Measurements from ENCODE around the gene FAM131C. TPM values are rescaled to one million over a fixed set of nuclear protein-coding genes. Genes with fewer than 3 reads are reported as not detected.
"Not testable (repeated sequence)": the region's sequence is repeated elsewhere in the genome, so short reads cannot be mapped to it uniquely, and the experiment has no call there.

FAM131C gene
- total RNA-seq, 2 experiments from 2014 or later = 0.09 to 0.23 TPM

GRCh38 chr1:16054598-16055540, 18.6 kb downstream of the FAM131C start:
- ChIA-PET CTCF (interaction anchor here (0.6 to 1.7 kb wide), 4 partner anchors 24 to 483 kb away, joined by 3 to 4 read pairs (median 4); no protein-coding TSS in a partner anchor), POLR2A (no interaction called here)
- Mint-ChIP-seq H3K27ac (no peak overlapping the region), H3K9me3 (ENCODE audit: low read depth) (no peaks in the 10 kb centered on the region), H3K4me1 (peaks cover 6% of the 10 kb centered on the region), H3K4me3 (no peak overlapping the region), H3K36me3 (ENCODE audit: low read depth) (no peaks in the 10 kb centered on the region), H3K27me3 (peaks cover 3% of the 10 kb centered on the region)
- intact Hi-C loops (cut with DNase I, micrococcal nuclease) = no loop called here
- no peak for ATAC-seq
- DNase-seq = no peak

- intact Hi-C loops (cut with DNase I, micrococcal nuclease) = no loop called here
- DNase-seq (no peak), ATAC-seq (no peak)
- no peak overlapping the region for H3K4me3 Mint-ChIP-seq
- no peaks in the 10 kb centered on the region for H3K36me3 Mint-ChIP-seq (ENCODE audit: low read depth)
- ChIA-PET CTCF (interaction anchor here (0.6 to 1.6 kb wide), 4 partner anchors 40 to 482 kb away, joined by 3 to 4 read pairs (median 3); no protein-coding TSS in a partner anchor), POLR2A (no interaction called here)
- H3K4me1 Mint-ChIP-seq = peaks cover 8% of the 10 kb centered on the region
- H3K27ac Mint-ChIP-seq = no peak overlapping the region
- no peaks in the 10 kb centered on the region for H3K9me3 Mint-ChIP-seq (ENCODE audit: low read depth)
- peaks cover 5% of the 10 kb centered on the region for H3K27me3 Mint-ChIP-seq
Measured at GRCh38 chr1:16053781-16054502, 19.5 kb downstream of the FAM131C start.

- ATAC-seq; DNase-seq; H3K36me3 Mint-ChIP-seq (ENCODE audit: low read depth); H3K4me1 Mint-ChIP-seq; POLR2A ChIA-PET; H3K27ac Mint-ChIP-seq; CTCF ChIA-PET; H3K27me3 Mint-ChIP-seq; intact Hi-C loops (cut with DNase I, micrococcal nuclease); H3K4me3 Mint-ChIP-seq; H3K9me3 Mint-ChIP-seq (ENCODE audit: low read depth): not testable (repeated sequence)
Measured at GRCh38 chr1:16051949-16052348, 21.5 kb downstream of the FAM131C start.

GRCh38 chr1:16051039-16051438, 22.4 kb downstream of the FAM131C start:
- POLR2A ChIA-PET = no interaction called here
- no peak for ATAC-seq
- DNase-seq = no peak
- Mint-ChIP-seq H3K4me3 (no peak overlapping the region), H3K9me3 (ENCODE audit: low read depth) (no peaks in the 10 kb centered on the region), H3K27me3 (peaks cover 10% of the 10 kb centered on the region), H3K36me3 (ENCODE audit: low read depth) (no peaks in the 10 kb centered on the region), H3K27ac (no peak overlapping the region), H3K4me1 (peaks cover 5% of the 10 kb centered on the region)
- intact Hi-C loops (cut with DNase I, micrococcal nuclease) = no loop called here
- CTCF ChIA-PET = interaction anchor here (0.6 kb wide), 1 partner anchor 40 kb away, joined by 3 read pairs; no protein-coding TSS in a partner anchor

GRCh38 chr1:16050328-16050727, 23.1 kb downstream of the FAM131C start:
- no peaks in the 10 kb centered on the region for H3K36me3 Mint-ChIP-seq (ENCODE audit: low read depth)
- no peak overlapping the region for H3K4me3 Mint-ChIP-seq
- no peak for ATAC-seq
- H3K27me3 Mint-ChIP-seq = peaks cover 10% of the 10 kb centered on the region
- no peak for DNase-seq
- CTCF ChIA-PET = interaction anchor here (0.6 kb wide), 1 partner anchor 39 kb away, joined by 3 read pairs; no protein-coding TSS in a partner anchor
- H3K4me1 Mint-ChIP-seq = peaks cover 1% of the 10 kb centered on the region
- POLR2A ChIA-PET = no interaction called here
- intact Hi-C loops (cut with DNase I, micrococcal nuclease) = no loop called here
- no peaks in the 10 kb centered on the region for H3K9me3 Mint-ChIP-seq (ENCODE audit: low read depth)
- H3K27ac Mint-ChIP-seq = no peak overlapping the region

GRCh38 chr1:16048573-16049189, 24.8 kb downstream of the FAM131C start:
- no peaks in the 10 kb centered on the region for H3K36me3 Mint-ChIP-seq (ENCODE audit: low read depth)
- H3K4me1 Mint-ChIP-seq = peaks cover 1% of the 10 kb centered on the region
- ATAC-seq (peak; percentile 65), DNase-seq (peak; percentile 50)
- ChIA-PET POLR2A (no interaction called here), CTCF (no interaction called here)
- H3K27ac Mint-ChIP-seq = no peak overlapping the region
- no peaks in the 10 kb centered on the region for H3K9me3 Mint-ChIP-seq (ENCODE audit: low read depth)
- peaks cover 10% of the 10 kb centered on the region for H3K27me3 Mint-ChIP-seq
- no peak overlapping the region for H3K4me3 Mint-ChIP-seq
- intact Hi-C loops (cut with DNase I, micrococcal nuclease) = no loop called here

GRCh38 chr1:16047791-16048475, 25.5 kb downstream of the FAM131C start:
- Mint-ChIP-seq H3K9me3 (ENCODE audit: low read depth) (no peaks in the 10 kb centered on the region), H3K27me3 (peaks cover 10% of the 10 kb centered on the region), H3K4me1 (peaks cover 1% of the 10 kb centered on the region), H3K4me3 (no peak overlapping the region), H3K27ac (no peak overlapping the region), H3K36me3 (ENCODE audit: low read depth) (no peaks in the 10 kb centered on the region)
- ATAC-seq = no peak
- ChIA-PET CTCF (interaction anchor here (0.8 kb wide), 1 partner anchor 322 kb away, joined by 3 read pairs; no protein-coding TSS in a partner anchor), POLR2A (no interaction called here)
- intact Hi-C loops (cut with DNase I, micrococcal nuclease) = no loop called here
- DNase-seq = no peak

- intact Hi-C loops (cut with DNase I, micrococcal nuclease) = no loop called here
- Mint-ChIP-seq H3K9me3 (ENCODE audit: low read depth) (no peaks in the 10 kb centered on the region), H3K27me3 (peaks cover 10% of the 10 kb centered on the region), H3K27ac (no peak overlapping the region), H3K4me3 (no peak overlapping the region), H3K4me1 (peaks cover 1% of the 10 kb centered on the region), H3K36me3 (ENCODE audit: low read depth) (no peaks in the 10 kb centered on the region)
- POLR2A ChIA-PET = no interaction called here
- DNase-seq (no peak), ATAC-seq (no peak)
- CTCF ChIA-PET = interaction anchor here (0.8 kb wide), 1 partner anchor 323 kb away, joined by 3 read pairs; no protein-coding TSS in a partner anchor
Measured at GRCh38 chr1:16046842-16047241, 26.6 kb downstream of the FAM131C start.

- ChIA-PET POLR2A (no interaction called here), CTCF (no interaction called here)
- no peak overlapping the region for H3K27ac Mint-ChIP-seq
- no peaks in the 10 kb centered on the region for H3K36me3 Mint-ChIP-seq (ENCODE audit: low read depth)
- no peak overlapping the region for H3K4me3 Mint-ChIP-seq
- H3K27me3 Mint-ChIP-seq = peaks cover 5% of the 10 kb centered on the region
- no peaks in the 10 kb centered on the region for H3K4me1 Mint-ChIP-seq
- ATAC-seq = no peak
- intact Hi-C loops (cut with DNase I, micrococcal nuclease) = no loop called here
- H3K9me3 Mint-ChIP-seq (ENCODE audit: low read depth) = no peaks in the 10 kb centered on the region
- DNase-seq = no peak
Measured at GRCh38 chr1:16043950-16044349, 29.5 kb downstream of the FAM131C start.

GRCh38 chr1:16043521-16043920, 29.9 kb downstream of the FAM131C start, which contains the start of gene CLCNKB:
TSS of gene CLCNKB (plus strand) at chr1:16043782. CDS start at chr1:16044493, 711 bp downstream.
- H3K4me3 Mint-ChIP-seq = no peak within 1 kb of the TSS
- no peak within 1 kb of the TSS for H3K27ac Mint-ChIP-seq
- H3K27me3 Mint-ChIP-seq = peaks cover 5% of the 10 kb centered on the region
- no peaks in the 10 kb centered on the region for H3K9me3 Mint-ChIP-seq (ENCODE audit: low read depth)
- ATAC-seq (no peak), DNase-seq (no peak)
- H3K4me1 Mint-ChIP-seq = no peaks in the 10 kb centered on the region
- H3K36me3 Mint-ChIP-seq (ENCODE audit: low read depth) = no peaks in the 10 kb centered on the region
- intact Hi-C loops (cut with DNase I, micrococcal nuclease) = no loop called here
- POLR2A ChIA-PET = no interaction called here
- CTCF ChIA-PET = no interaction called here

- H3K36me3 Mint-ChIP-seq (ENCODE audit: low read depth); ATAC-seq; H3K9me3 Mint-ChIP-seq (ENCODE audit: low read depth); H3K4me1 Mint-ChIP-seq; DNase-seq; H3K27me3 Mint-ChIP-seq; H3K27ac Mint-ChIP-seq; intact Hi-C loops (cut with DNase I, micrococcal nuclease); POLR2A ChIA-PET; H3K4me3 Mint-ChIP-seq; CTCF ChIA-PET: not testable (repeated sequence)
Measured at GRCh38 chr1:16042654-16043053, 30.8 kb downstream of the FAM131C start.

All from activated CD4-positive, alpha-beta T cell treated with anti-CD3 and anti-CD28 coated beads for 36 hours (primary cell).